GM12801 (cell line): Measurements from ENCODE around the gene ZNF521.

Source experiments
- CTCF ChIP-seq: IDR thresholded peaks from one replicate; pipeline ENCODE4 v1.5.1; 2011; ENCODE audit warnings: control low read depth; ENCODE audit not compliant: insufficient read length; ENCODE audit errors: extremely low read depth

Gene ZNF521

GRCh38 chr18:25174324-25174723 is 177.6 kb downstream of the ZNF521 start:
- no peak for TF ChIP-seq CTCF

DNA sequence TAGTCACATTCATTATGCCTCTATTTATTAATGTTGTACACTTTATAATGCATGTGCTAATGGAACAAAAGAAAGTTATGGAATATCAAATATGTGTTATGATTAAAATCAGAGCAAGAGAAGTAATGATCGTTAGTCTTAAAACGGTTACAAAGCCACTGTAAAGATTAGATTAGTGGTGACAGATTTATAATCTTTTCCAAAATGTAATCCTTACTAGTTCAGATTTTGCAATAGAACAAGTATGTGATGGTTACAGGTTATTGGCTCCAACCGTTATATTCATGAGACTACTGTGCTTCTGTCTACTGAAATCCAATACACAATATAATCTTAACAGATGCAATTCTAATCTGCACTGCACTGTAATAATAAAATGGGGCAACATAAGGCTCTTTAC is 180.6 kb downstream of the ZNF521 start:
- no peak for TF ChIP-seq CTCF

- no peak for TF ChIP-seq CTCF
Observed at GRCh38 chr18:25170402-25170801, 181.6 kb downstream of the ZNF521 start.

DNA sequence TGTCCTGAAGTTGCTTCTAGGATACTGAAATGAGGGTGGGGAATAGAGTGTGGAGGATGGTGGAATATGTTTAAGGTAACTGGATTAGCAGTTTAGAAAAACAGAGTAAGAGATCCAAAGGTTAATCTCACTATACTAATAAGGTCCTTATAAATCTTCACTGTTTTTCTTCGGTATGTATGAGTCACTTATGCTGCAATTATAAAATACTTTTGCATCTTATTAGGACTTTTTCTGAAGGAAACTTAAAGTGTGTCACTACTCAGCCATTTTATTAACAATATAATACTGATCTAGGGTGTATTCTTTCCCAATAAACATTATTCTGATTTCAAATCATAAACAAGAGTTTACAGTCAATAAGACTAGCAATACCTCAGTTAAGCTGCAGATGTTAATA is 182.3 kb downstream of the ZNF521 start:
- TF ChIP-seq CTCF = no peak

GRCh38 chr18:25167612-25168410 is 184.2 kb downstream of the ZNF521 start:
- no peak for TF ChIP-seq CTCF

DNA sequence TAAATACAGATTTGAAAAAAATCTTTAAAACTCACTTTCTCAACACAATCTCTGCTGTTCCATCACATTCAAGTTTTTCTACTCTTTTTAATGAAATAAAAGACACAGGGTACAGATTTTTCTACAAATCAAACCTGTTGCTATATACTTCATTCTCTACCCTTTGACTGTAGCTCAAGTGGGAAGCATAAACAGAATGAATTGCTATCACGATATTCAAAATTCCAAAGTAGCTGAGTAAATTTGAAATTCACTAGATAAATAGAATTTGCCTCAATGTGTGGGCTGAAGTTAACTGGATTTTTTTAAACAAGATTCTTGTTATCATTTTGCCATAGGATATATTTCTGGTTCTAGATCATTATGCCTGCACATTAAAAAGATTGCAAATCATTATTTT is 185.9 kb downstream of the ZNF521 start:
- TF ChIP-seq CTCF = no peak

GRCh38 chr18:25164848-25165811 is 186.8 kb downstream of the ZNF521 start:
- TF ChIP-seq CTCF = no peak
